MG63 (cell line): ENCODE measurements around the gene LRMDA. TPM values are rescaled to one million over a fixed set of nuclear protein-coding genes. Genes with fewer than 3 reads are reported as not detected.

Experiments used
- DNase-seq: peaks from one replicate; pipeline ENCODE4 v3.0.0-alpha.2; 2020
- H3K27me3 ChIP-seq: fragments of 250-450 bp; sonication (Bioruptor Pico); 2 replicates; pipeline ENCODE4 v1.5.1; 2020; ENCODE audit warnings: mild to moderate bottlenecking, moderate library complexity
- H3K36me3 ChIP-seq: fragments of 250-450 bp; sonication (Bioruptor Pico); 2 replicates; pipeline ENCODE4 v1.5.1; 2020; ENCODE audit warnings: mild to moderate bottlenecking, moderate library complexity
- H3K4me3 ChIP-seq: fragments of 250-450 bp; sonication (Bioruptor Pico); 2 replicates; pipeline ENCODE4 v1.5.1; 2020; ENCODE audit warnings: mild to moderate bottlenecking, moderate library complexity
- H3K9me3 ChIP-seq: fragments of 250-450 bp; sonication (Bioruptor Pico); 2 replicates; pipeline ENCODE4 v1.5.1; 2020; ENCODE audit warnings: mild to moderate bottlenecking, moderate library complexity
- total RNA-seq: library from RNA; depleted of rRNA; stranded (reverse); fragments of >200 nt; shearing (Covaris generic); gene quantifications from 2 replicates; pipeline ENCODE4 v1.2.3, GENCODE V29; 2014; ENCODE audit warnings: low replicate concordance

The LRMDA gene
- total RNA-seq, 1 experiment from 2014 or later: 1.3 TPM

DNA sequence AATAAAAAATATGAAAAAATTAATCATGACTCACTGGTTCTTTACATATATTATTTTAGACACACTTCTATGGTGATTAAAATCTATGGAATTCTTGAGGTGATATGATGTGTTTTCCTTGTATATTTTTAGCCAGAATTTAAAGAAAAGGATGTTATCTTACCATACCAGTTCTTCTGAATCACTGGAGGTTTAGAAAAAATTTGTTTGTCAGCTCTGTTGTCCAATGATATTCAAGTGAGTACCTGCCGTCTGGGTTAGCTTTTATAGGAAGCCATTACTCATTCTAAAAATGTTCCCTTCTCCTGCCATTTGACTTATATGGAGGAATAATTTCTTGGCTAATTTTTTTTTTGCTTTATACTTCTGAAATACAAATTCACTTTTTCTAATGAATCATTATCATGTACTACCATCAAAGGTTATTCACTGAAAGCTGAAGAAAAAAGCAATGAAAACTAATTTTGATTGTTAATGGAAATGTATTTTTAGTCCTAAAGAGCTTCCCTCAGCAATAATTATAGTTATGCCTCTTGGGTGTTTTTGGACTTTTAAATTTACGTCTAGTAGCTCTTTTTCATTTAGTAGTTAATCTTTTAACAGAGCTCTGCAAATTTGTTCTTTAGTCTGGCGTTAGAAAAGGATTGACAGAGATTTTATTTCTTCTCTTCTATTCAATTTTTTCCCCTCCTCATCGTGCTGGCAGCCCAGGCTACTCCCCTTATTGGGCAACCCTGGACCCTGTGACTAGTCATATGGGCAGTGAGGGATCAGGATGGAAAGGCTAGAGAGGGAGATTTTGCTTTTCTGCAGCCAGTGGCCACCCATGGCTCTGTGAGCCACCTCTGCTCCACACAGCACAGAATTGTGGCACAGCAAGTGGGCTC is 434.2 kb downstream of the LRMDA start:
- Histone ChIP-seq H3K36me3 (no peaks in the 10 kb centered on the region), H3K9me3 (no peaks in the 10 kb centered on the region), H3K4me3 (no peak overlapping the region), H3K27me3 (no peaks in the 10 kb centered on the region)
- no peak for DNase-seq

DNA sequence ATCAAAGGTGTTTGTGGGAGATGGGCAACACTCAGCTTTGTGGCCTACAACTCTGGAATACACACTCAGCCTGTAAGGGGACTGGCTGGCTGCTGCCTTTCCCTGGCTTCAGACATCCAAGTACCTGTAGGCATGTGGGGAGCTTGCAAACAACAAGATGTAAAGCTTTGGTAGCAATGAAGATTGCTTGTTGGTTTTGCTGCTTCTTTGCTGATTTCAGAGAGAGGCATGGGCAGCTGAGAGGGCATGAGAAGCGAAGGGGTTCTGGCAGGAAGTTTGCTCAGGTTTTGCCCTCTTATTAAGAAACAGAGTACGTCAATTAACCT is 434.8 kb downstream of the LRMDA start:
- Histone ChIP-seq H3K9me3 (no peaks in the 10 kb centered on the region), H3K36me3 (no peaks in the 10 kb centered on the region), H3K4me3 (no peak overlapping the region), H3K27me3 (no peaks in the 10 kb centered on the region)
- DNase-seq: no peak

DNA sequence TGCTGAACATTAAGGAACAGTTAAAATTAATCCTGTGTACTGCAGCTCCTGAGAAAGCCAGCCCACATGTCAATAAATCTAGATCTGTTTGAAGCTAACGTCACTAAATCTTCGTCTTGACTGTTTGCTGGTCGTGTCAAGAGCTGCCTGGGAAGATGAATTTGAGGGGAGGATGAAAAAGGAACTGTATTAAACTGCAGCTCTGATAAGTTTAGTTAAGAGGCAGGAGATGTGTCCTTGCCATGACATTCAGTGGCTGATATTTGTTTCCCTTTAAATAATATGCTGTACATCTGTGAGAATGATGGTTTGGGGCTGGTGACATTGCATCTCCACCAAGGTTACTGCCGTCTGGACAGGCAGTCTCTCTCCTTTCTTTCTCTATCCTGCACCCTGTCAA is 435.3 kb downstream of the LRMDA start:
- Histone ChIP-seq H3K36me3 (no peaks in the 10 kb centered on the region), H3K27me3 (no peaks in the 10 kb centered on the region), H3K4me3 (no peak overlapping the region), H3K9me3 (no peaks in the 10 kb centered on the region)
- DNase-seq: no peak

DNA sequence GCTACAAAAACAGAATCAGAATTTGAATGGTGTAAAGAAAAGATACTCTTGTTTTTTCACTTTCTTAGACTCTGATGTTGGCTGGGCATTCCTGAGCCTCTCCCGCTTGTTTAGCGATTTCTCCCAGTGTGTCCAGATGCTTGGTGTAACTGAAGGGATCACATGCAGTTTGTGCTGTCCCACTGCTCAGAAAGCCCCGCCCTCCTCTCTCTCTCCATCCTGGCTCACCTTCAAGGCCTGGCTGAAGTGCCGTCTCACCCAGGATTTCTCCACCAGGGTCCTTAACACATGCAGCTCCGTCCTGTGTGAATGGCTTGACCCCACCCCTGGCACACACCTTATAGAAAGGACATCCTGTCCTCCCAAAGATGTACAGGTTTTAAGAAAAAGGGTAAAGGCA is 437.1 kb downstream of the LRMDA start:
- no peaks in the 10 kb centered on the region for H3K36me3 ChIP-seq
- no peaks in the 10 kb centered on the region for H3K9me3 ChIP-seq
- no peak for DNase-seq
- H3K27me3 ChIP-seq: no peaks in the 10 kb centered on the region; the same call in 1 of the 2 replicates
- no peak overlapping the region for H3K4me3 ChIP-seq

DNA sequence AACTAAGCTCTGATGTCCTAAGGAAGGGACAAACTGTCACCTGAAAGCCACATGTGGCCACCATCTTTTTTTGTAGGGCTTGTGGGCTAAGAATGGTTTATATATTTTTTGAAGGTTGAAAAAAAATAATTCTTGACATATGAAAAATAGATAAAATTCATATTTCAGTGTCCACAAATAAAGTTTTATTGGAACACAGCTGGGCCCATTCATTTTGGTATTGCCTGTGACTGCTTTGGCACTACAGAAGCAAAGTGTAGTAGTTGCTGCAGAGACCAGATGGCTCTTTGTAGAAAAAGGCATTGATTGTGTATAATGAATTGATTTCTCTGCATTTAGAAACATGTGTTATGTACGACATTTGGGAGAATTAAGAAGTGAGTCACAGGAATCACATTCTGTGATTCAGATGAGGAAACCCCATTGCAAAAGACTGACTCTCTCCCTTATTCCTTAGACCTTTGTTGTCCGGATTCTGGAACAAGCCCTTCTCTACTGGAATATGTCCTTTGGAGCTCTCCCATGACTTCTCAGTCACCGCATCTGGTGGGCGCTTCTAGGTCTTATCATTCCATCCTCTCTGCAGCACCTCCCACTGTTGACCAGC is 438.7 kb downstream of the LRMDA start:
- no peak for DNase-seq
- Histone ChIP-seq H3K27me3 (no peaks in the 10 kb centered on the region; the same call in 1 of the 2 replicates), H3K4me3 (no peak overlapping the region), H3K9me3 (no peaks in the 10 kb centered on the region), H3K36me3 (no peaks in the 10 kb centered on the region)

DNA sequence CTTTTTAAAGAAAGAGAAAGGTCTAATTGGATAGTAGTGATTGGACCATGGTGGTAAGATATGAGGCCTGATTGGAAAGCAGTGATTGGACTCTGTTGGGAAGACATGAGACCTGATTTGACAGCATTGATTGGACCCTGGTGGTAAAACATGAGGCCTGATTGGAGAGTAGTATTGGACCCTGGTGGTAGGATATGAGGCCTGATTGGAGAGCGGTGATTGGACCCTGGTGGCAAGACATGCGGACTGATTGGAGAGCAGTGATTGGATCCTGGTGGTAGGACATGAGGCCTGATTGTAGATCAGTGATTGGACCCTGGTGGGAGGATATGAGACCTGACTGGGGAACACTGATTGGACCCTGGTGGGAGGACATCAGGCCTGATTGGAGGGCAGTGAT is 444.3 kb downstream of the LRMDA start:
- no peak overlapping the region for H3K4me3 ChIP-seq
- no peaks in the 10 kb centered on the region for H3K9me3 ChIP-seq
- no peaks in the 10 kb centered on the region; the same call in 1 of the 2 replicates for H3K27me3 ChIP-seq
- no peaks in the 10 kb centered on the region for H3K36me3 ChIP-seq
- no peak for DNase-seq

DNA sequence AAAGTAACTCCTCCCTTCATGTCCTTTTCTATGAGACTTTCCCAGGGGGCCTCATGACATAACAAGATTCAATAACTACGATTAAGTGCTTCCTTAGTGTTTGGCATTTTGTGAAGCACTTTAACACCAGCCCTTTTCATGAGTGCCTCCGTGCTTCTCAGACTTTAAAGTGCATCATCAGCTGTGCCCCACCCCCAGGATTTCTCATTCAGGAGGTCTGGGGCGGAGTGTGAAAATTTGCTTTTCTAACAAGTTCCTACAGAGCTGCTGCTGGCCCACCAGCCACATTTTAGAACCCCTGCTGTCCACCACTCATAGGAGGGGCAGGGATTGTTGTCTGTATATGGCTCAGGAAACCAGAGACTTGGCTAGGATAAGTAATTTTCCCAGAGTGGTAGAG is 445.3 kb downstream of the LRMDA start:
- Histone ChIP-seq H3K27me3 (no peaks in the 10 kb centered on the region; the same call in 1 of the 2 replicates), H3K36me3 (no peaks in the 10 kb centered on the region), H3K9me3 (no peaks in the 10 kb centered on the region), H3K4me3 (no peak overlapping the region)
- no peak for DNase-seq

DNA sequence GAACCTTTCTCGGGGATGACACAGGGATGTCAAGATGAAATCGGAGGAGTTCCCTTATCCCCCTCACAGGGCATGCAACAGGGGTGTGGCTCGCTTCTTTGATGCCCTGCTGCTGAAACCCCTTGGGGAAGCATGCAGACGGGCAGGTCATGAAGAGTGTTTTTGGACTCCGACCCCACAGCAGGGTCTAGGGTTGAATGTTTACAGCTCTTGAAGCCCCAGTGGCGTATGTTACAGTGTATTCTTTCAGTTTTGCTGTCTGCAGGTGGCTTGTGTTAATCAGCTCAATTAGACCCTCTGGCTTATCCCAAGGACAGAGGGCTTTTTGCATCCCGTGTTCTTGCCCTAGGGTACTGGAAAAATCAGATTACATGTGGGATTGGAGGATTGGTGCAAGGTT is 446.5 kb downstream of the LRMDA start:
- Histone ChIP-seq H3K36me3 (no peaks in the 10 kb centered on the region), H3K4me3 (no peak overlapping the region), H3K9me3 (no peaks in the 10 kb centered on the region), H3K27me3 (no peaks in the 10 kb centered on the region; the same call in 1 of the 2 replicates)
- no peak for DNase-seq

DNA sequence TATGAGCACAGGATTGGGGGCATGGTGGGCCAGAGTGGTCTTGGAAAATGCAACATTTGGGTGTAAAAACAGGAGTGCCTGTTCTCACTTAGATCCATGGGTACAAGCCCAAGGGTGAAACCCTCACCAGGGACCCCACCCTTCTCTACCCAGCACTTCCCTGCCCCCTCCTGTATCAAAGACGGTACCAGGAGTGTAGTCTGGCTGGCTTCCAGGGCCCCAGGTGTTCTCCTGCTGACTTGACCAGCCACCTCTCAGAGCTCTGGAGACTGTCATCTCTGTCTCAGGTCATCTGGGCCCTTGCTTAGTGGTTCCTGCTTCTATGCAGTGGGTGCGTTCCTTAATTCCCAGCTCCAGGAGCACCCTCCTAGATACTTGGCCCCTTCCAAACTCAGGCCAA is 447.2 kb downstream of the LRMDA start:
- Histone ChIP-seq H3K4me3 (no peak overlapping the region), H3K9me3 (no peaks in the 10 kb centered on the region), H3K27me3 (no peaks in the 10 kb centered on the region; the same call in 1 of the 2 replicates), H3K36me3 (no peaks in the 10 kb centered on the region)
- DNase-seq: no peak

DNA sequence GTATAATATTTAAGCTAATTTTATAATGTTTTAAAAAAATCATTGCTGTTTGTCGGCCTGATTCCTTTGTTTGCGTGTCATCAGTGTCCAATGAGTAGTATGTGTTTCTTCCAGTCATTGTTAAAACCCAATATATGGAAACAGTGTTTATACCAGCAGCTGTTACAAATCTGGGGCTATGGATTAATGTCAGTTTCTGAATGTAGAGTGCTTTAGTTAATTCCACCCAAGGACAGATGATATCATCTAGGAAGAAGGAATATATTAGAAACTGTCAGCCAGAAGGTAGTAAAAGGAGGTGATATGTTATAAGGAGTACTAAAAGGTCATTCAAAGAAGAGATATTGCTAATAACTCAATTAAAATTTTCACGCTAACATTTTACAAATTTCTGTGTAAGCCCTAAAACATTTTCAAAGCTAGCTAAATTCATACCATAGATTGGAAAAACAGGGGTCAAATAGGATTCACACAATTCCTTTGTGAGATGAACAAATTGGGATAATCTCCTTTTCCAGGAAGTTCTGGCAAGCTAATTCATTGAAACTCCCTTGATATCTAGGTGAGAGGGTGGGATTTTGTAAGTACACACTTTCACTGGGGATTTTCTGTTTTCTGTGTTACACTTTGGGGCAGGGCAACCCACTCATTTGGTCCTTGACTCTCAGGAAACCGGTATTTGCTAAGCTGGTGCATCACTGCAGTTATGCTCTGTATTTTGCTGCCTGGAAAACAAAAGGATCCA is 448.8 kb downstream of the LRMDA start:
- DNase-seq: no peak
- Histone ChIP-seq H3K4me3 (no peak overlapping the region), H3K27me3 (no peaks in the 10 kb centered on the region), H3K9me3 (no peaks in the 10 kb centered on the region), H3K36me3 (no peaks in the 10 kb centered on the region)

DNA sequence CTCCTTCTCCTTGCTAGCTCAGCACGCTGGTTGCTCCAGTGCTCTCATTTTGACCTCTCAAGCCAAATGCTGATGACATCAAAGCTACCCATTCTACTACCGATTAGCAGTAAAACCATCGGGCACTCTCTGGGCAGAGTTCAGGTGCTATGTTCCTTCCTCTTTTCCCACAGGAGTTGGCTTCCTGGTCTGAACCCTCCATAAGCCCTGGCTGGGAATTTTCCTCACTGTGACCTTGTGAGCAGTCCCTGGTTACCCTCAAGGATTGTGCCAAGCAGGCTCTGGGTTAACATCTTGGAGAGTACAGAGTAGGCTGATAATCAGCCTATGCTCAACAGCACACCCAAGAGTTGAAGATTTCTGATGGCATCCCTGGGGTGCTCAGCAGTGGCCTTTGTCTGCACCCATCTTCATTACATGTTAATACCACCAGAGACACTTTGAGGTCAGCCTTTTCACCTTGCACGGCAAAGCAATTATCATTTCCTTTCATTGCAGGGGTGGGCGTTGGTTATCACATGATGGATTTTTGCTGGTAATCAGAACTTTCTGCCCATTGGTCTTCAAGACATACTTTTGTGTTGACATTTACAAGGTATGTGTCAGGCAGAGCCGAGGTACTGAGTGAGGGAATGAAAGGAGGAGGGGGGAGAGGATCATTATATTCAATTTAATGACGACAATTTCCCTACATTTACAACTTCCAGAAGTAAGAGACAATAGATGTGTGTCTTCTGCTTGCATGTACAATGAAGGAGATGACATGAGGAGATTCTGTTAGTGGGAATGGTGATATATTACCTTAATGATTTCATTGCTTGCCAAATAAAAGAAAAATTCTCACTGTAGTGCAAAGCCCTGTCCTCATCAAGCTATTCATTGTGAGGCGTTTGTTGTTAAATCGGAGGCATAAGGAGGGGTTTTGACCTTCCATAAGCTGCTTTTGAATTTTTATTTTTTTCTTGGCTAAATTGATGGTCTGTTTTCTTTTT is 452.0 kb downstream of the LRMDA start:
- no peak for DNase-seq
- no peaks in the 10 kb centered on the region for H3K27me3 ChIP-seq
- H3K9me3 ChIP-seq: no peaks in the 10 kb centered on the region
- no peak overlapping the region for H3K4me3 ChIP-seq
- H3K36me3 ChIP-seq: no peaks in the 10 kb centered on the region

DNA sequence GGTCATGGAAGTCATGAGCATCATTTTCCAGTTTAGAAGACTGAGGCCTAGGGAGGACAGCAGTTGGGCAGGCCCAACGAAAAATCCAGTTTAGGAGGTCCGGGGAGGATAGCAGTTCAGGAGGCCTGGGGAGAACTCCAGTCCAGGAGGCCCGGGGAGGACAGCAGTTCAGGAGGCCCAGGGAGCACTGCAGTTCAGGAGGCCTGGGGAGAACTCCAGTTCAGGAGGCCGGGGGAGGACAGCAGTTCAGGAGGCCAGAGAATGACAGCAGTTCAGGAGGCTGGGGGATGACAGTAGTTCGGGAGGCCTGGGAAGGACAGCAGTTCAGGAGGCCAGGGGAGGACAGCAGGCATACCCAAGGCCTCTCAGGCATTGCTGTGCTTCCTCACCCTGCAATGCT is 453.4 kb downstream of the LRMDA start:
- no peak for DNase-seq
- no peak overlapping the region for H3K4me3 ChIP-seq
- H3K27me3 ChIP-seq: no peaks in the 10 kb centered on the region
- no peaks in the 10 kb centered on the region for H3K9me3 ChIP-seq
- no peaks in the 10 kb centered on the region for H3K36me3 ChIP-seq

DNA sequence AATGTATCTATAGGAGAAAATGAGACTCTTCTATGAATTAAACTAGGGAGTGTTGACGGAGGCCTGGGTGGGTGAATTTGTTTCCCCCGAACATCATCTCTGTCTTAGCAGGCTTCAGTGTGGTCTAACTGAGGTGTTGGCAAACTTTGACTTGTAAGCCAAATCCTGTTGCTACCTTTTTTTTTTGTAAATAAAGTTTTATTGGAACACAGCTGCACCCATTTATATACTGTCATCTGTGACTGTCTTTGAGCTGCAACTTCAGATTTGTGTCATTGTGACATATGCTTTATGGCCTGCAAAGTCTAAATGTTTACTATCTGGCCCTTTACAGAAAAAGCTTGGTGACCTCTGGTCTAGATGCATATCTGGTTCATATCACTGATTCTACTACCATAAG is 455.9 kb downstream of the LRMDA start:
- Histone ChIP-seq H3K9me3 (no peaks in the 10 kb centered on the region), H3K36me3 (no peaks in the 10 kb centered on the region), H3K4me3 (no peak overlapping the region), H3K27me3 (no peaks in the 10 kb centered on the region)
- no peak for DNase-seq

DNA sequence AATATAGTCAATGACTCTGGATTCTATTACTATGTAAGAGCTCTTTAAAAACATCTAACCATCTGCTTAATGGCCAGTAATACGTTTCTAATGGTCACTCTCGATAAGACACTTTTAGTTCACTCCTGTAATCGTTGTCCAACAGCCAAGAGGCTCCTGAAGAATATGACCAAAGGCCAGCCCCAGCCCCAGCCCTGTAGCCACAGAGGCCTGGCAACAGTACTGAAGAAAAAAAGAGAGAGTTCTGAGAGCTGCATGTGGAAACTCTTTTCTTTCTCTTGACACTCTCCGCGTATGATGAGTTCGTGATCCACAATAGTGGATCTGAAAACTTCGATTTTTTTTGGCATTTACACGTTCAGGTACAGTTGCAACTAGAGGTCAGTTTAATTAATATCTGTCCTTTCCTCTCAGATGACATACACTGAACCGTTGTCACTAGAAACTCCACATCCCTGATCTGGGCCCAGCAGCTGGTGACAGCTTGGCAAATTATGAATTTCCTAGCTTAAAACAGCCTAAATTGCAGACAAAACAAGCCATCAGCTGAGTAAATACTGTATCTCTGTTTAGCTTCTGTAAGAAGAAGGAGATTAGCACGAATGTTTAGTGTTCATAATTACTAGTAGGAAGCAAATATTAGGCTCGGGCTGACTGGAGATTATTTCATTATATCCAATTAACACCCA is 456.7 kb downstream of the LRMDA start:
- no peaks in the 10 kb centered on the region for H3K36me3 ChIP-seq
- DNase-seq: no peak
- no peak overlapping the region for H3K4me3 ChIP-seq
- no peaks in the 10 kb centered on the region for H3K9me3 ChIP-seq
- no peaks in the 10 kb centered on the region for H3K27me3 ChIP-seq

DNA sequence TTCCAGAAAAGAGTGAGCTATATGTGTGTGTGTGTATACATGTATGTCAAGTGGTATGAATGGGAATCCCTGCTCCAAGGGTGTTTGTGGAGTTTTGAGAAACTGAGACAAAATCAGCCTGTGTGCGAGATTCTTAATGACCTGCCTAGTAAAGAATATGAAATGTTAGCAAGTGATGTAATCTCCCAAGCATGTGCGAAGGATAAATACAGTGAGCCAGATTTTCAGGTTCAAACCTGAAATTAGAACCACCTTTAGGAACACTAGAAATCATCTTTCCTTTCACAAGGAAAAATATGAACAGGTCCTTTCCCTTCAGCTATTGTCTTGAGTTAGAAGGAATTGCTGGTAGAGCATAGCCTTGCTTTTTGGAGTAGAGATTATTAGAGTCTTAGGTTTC is 457.6 kb downstream of the LRMDA start:
- no peak for DNase-seq
- Histone ChIP-seq H3K27me3 (no peaks in the 10 kb centered on the region), H3K9me3 (no peaks in the 10 kb centered on the region), H3K4me3 (no peak overlapping the region), H3K36me3 (no peaks in the 10 kb centered on the region)

DNA sequence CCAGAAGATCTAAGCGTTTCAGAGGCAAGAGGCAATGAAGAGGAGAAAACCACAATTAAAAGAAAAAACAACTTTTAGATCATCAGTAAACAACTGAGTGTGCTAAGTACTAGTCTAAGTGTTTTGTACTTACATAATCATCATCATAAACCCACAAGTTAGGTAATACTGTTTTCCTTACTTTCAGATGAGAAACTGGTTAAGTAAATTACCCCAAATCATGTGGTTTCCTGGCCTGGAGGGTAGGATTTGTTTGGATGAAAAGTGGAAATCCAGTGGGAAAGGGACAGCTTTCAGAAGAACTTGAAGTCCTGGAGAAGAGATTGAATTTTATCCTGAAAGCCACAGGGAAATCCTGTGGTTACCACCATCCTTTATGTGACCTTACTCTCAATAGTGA is 463.3 kb downstream of the LRMDA start:
- no peaks in the 10 kb centered on the region for H3K9me3 ChIP-seq
- no peak for DNase-seq
- H3K27me3 ChIP-seq: no peaks in the 10 kb centered on the region
- no peaks in the 10 kb centered on the region for H3K36me3 ChIP-seq
- no peak overlapping the region for H3K4me3 ChIP-seq
